HG03442 (cell line): Measurements from ENCODE around the gene MIP.
"Not testable (repeated sequence)": the region's sequence is repeated elsewhere in the genome, so short reads cannot be mapped to it uniquely, and the experiment has no call there.

ENCODE experiments used
- ATAC-seq: cut with Tn5 transposase; IDR thresholded peaks from one replicate; pipeline ENCODE4 v1.9.1; 2021; ENCODE audit warnings: mild to moderate bottlenecking, moderate library complexity; ENCODE audit not compliant: unreplicated experiment

The MIP gene

DNA sequence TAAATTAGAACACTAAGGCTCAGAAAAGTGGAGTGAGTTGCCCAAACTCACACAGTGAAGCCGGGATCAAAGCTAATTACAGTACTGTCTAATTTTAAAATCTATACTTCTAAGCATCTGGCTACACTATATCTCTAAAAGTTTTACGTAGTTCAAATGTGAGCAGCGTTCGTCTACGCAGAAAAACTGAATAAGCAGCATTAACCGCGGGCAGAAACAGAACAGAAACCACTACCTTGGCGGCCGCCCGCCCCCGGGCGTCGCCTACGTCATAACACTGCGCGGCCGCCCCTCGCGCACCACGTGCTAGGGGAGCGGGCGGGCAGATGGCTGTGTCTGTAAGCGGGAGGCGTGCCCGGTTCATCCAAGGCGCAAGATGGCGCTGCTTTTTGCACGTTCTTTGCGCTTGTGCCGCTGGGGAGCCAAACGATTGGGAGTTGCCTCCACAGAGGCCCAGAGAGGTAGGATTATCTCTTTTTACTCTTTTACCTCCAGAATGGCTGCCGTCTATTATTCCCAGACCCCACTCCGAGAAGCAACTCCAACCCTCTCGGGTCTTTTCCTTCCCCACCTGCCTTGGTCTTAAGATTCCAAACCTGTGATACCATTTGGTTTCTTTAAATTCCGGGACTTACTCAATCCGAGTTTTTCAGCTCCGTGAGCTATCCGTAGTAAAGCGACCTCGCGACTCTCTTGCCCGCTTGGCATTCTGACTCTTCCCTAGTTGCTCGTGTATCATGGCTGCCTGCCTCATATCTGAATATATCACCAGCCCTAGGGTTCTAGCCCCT lies 14.0 kb upstream of the MIP start, which contains the start of gene SPRYD4:
Gene SPRYD4 (plus strand): TSS at position 363 of the 791 bp plus-strand sequence. CDS start 14 bp downstream, at position 377.
- ATAC-seq: peak; percentile 85

DNA sequence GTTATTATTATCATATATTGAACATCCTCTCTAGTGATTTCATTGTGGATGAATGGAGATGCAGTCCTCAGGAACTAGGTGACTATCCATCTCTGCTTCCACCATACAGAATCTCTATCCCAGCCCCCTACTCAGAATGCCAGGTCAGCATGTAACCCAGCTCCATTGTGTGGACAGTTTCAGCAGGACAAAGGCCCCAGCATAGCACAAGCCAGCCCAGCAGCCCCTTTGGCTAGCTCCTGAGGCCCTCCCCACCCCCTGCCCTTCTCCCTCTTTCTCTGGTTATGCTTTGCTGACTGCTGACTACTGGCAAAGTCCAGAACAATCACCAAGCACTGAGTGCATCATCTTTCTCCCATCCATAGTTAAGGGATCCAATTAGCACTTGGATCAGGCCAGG lies 8.1 kb upstream of the MIP start:
- no peak for ATAC-seq

DNA sequence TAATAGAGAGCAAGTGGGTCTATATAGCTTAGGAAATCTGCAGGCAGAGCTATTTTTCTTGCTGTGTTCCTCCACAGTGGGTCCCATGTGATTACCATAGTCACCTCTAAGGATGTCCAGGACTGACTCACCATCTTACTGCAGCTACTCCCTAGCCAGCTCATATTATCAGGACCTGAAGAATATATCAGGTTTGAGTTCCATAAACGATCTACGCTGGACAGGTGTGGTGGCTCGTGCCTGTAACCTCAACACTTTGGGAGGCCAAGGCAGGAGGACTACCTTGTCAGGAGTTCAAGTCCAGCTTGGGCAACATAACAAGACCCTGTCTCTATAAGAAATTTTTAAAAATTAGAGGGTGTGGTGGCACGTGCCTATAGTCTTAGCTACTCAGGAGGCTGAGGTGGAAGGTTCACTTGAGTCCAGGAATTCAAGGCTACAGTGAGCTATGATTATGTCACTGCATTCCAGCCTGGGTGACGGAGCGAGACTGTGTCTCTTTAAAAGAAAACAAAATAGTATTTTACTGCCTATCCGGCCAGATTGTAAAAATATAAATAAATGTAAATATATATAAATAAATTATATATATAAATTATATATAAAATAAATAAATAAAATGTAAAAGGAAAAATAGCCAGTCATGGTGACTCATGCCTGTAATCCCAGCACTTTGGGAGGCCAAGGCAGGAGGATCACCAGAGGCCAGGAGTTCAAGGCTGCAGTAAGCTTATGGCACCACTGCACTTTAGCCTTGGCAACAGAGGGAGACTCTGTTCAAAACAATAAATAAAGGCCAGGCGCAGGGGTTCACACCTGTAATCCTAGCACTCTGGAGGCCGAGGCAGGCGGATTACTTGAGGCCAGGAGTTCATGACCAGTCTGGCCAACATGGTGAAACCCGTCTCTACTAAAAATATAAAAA lies 7.0 kb upstream of the MIP start:
- no peak for ATAC-seq

DNA sequence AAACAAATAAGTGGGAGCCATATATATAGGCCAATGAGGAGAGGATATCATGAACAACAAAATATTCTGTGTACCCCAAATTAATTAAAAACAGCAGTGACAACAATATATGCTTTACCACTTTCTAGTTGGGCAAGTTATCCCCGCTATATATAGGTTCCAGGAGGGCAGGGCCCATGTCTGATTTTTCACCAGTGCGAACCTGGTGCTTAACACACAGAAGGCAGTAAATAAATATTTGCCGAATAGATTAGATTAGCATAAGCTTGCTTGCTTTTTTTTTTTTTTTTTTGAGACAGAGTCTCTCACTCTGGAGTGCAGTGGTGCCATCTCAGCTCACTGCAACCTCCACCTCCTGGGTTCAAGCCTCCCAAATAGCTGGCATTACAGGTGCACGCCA lies 3.4 kb upstream of the MIP start:
- no peak for ATAC-seq

DNA sequence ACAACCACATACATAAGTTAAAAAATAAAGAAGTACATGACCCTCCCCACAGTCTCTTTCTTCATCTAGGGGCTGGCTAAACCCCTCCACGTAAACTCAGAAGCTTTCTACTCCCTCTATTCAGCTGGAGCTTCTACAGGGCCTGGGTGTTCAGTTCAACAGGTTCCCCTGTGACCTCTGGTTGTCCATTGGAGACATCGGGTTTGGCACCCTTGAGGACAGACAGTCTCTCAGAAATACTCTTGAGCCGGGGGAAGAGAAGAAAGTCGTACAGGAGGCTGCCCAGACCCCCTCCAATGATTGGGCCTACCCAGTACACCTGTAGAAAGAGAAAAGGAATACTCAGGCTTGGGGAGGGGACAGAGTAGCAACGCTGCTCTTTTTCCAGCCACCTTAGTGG lies 3.3 kb downstream of the MIP start:
- no peak for ATAC-seq

DNA sequence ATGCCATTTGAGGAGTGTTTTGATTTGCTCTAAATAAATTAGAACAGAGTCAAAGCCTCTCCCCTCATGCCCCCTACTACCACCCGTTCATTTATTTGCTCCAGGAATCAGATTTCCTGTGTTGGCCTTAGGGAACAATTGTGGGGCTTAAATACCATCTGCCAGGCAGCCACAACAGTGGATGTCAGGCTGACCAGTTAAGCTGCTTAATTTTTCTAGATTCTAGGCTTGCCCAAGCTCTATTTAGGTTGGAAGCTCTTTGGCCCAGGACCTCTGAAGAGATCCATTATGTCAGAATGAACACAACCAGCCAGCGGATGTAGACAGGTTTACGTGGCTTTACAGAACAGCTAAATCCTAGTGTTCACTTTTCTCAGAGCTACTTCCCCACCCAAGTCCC lies 4.2 kb downstream of the MIP start:
- ATAC-seq: no peak

DNA sequence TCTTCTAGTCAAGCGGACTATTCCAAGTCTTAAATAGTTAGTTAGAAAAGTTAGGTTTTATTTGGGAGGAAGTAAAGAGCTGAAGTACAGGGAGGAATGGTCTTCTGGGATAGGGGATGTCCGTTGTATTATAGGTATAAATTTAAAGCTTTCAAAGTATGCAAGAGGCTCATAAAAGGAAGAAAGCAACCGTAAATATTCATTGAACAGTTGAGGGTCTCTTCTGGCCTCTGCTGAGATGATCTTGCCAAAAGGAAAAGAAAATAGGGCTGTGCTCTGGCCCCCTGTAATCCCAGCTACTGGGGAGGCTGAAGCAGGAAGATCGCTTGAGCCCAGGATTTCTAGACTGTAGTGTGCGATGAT lies 4.9 kb downstream of the MIP start:
- no peak for ATAC-seq

DNA sequence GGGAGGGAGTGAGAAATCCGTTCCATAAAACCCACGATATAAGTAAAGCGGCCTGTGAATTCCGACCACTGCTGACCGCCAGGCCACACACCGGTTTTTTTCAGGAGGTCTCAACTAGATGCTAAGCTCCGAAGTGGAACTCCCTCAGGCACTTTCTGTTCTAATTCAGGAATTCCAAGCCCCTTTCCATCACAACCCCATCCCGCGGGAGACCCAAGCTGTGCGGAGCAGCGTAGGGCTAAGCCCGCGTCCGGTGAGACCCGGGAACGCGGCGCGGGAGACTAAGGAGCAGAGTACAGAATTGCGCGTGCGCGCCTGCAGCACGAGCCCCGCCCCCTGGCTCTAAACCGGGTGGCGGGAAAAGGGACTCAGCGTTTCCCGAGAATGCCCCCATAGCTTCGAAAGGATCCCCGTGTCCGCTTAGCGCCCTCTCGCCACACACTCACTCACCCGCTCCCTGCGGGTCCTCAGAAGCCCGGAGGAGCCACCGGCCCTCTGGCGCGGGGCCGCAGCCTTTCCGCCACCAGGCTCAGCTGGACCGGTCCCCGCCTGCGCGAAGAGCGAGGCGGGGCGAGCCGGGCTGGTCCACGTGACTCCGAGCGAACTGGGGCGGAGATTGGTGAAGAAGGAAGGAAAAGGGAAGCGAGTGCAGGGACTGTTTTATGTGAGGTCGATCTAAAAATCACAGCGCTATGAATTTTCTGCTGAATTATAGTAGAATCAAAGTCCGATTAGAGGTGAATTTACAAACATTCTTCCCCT lies 5.4 kb downstream of the MIP start, which contains the start of gene TIMELESS:
Gene TIMELESS (minus strand): TSS at position 567 of the 762 bp plus-strand sequence. CDS start 15,256 bp downstream, outside the sequence.
- ATAC-seq: peak; percentile 89

DNA sequence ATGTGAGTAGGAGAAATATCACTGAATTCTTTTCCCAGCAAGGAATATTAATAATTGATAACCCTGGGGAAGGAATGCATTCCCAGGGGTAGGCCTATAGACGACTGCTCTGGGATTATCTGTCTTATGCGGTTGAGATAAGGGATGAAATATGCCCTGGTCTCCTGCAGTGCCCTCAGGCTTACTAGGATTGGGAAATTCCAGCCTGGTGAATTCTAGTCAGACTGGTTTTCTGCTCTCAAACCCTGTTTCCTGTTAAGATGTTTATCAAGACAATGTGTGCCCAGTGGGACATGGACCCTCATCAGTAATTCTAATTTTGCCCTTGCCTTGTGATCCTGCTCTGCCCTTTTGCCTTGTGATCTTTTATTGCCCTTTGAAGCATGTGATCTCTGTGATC lies 11.2 kb downstream of the MIP start:
- ATAC-seq: not testable (repeated sequence)

DNA sequence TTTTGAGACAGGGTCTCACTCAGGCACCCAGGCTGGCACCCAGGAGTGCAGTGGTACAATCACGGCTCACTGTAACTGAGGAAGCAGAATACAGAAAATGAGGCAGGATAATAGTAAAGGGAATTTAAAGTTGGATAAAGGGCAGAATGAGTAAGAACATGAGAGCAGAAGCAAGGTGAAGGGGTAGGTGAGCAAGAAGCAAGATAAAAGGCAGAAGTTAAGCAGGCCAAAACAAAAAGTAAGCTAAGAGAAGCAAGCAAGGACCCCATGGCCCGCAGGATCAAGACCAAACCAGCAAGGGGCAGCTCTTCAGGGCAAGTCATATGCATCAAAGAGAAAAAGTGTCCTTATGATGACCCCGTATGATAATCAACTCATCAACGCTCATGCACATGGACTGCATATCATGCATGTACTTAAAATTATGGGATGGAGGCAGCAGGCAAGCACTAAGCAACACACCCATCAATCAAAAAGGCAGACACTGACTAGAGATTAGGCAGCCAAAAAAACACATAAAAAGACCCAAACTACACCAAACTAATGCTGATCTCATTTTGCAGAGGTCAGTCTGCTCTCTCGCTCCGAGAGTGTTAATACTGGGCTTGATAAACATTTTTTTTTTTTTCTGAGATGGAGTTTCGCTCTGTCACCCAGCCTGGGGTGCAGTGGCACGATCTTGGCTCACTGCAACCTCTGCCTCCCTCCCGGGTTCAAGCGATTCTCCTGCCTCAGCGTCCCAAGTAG lies 16.9 kb downstream of the MIP start:
- ATAC-seq: no peak

DNA sequence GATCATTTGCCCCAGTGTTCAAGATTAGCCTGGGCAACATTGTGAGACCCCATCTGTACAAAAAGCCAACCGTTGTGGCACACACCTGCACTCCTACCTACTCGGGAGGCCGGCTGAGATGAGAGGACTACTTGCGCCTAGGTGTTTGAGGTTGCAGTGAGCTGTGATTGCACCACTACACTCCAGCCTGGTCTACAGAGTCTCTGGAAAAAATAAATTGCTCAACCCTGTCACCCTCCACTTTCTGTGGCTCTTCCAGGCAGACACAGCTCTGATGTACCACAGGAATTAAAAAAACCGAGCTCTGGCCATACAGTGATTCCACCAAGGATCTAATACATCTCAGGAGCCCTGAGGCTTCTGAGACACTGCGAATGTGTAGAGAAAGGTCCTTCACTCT lies 19.6 kb downstream of the MIP start:
- no peak for ATAC-seq

DNA sequence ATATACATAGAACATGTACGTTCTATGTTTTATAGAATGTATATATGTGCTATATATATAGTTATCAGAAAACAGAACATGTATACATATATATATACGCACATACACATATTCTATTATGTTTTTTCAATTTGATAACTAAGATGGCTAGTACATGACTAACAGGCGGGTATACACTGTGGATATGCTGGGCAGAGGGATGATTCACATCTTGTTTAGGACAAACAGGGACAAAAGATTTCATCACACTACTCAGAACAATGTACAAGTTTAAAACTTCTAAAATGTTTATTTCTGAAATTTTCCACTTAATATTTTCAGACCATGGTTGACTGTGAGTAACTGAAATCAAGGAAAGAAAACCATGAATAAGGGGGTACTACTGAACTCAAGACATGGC lies 22.6 kb downstream of the MIP start:
- no peak for ATAC-seq

DNA sequence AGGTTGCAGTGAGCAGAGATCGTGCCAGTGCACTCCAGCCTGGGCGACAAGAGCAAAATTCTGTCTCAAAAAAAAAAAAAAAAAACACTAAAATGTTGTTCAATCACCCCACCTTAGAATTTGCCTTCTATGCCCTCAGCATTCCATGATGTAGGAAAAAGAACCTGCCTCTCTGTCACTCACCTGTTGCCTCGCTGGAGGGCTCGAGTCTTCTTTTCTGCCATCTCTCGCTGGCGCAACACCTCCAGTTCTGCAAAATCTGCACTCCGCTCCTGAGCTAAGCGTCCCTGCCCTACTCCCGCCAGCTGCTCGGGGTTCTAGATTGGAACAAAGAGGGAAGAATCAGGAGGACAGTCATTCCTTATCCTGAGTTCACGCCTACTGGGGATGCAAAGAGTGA lies 23.2 kb downstream of the MIP start:
- no peak for ATAC-seq

DNA sequence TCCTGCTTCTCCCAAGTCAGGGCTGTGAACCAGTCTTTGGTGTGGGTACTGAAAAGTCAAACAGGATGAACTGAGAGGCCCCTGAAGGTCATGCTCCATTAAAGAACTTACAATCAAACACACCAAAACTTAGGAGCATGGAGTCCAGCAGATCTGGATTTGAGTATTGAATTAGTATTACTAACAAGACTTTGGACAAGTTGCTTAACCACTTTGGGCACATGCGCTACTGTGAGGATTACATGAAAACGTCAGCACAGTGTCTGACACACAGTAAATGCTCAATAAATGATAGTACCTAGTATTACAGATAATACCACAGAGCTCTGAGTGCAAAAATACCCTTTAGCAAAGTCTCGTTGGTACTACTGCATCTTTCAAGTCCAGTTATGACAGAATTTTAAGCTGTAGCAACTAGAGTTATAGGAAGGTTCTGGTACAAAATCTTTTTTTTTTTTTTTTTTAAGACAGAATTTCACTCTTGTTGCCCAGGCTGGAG lies 28.5 kb downstream of the MIP start:
- no peak for ATAC-seq

DNA sequence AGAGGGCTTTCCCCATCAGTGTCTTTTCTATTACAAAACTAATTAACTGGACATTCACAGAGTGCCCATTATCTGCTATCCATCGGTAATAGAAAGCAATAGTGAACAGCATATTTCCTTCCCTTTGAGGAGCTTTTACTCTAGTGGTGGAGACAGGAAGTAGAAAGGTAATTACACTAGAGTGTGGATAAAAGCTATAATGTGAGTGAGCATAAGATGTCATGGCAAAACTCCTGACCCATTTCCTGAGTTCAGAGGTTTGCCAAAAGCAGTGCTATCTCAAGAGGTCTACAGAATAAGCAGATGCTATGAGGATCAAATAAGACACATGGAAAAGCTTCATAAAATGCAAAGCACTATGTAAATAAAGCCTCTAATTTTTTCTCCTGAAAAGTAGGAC lies 29.3 kb downstream of the MIP start:
- ATAC-seq: no peak

DNA sequence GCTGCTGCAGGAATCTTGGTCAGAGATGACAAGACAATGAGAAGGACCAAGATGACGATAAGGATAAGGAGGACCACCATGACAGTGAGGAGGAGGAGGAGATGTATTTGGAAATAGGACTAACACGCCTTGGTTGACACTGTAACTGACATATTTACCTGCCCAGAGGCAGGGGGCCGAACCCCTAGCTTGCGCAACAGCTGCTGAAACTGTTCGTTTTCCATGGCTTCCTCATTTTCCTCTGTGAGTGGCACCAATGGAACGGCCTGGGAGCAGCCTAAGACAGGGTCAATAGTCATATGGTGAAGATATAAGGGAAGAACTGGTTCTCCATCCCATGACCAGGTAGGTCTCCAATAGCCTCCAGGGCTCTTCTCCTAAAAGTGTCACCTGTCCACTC lies 34.0 kb downstream of the MIP start:
- ATAC-seq: no peak

DNA sequence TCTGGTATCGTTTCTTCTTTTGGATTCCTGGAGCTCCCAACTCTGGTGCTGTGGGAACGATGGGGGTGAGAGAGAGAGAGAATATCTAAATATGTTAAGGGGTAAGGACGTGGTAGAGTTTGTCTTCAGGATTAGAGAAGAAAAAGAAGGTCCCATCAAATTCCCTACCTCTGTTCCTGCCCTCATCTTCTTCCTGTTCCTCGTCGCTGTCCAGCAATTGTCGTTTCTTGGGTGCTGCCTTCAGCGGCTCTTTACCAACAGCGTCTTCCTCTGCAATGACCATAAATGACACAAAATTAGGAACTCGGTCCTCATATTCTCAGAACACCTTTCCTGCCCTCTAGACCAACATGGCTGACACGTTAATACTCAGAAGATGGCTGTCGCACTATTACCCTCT lies 36.7 kb downstream of the MIP start:
- no peak for ATAC-seq

DNA sequence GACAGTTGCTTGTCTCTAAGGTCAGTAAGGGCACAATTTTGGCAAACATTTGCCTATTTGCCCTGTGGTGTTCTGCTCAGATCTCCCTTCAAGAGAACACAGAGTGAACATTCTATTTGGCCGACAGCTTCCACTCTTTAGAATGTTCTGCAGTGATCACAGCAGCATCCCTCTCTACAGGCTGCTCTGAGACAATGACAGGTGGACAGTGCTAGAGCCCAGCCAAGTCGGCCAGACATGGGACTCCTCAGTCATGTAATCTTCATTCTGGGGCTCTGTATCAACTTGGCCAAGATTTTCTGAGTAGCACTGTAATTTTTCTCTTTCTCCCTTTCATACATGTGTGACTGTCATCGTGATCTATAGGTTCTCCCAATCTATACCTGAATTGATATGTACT lies 40.1 kb downstream of the MIP start:
- no peak for ATAC-seq

DNA sequence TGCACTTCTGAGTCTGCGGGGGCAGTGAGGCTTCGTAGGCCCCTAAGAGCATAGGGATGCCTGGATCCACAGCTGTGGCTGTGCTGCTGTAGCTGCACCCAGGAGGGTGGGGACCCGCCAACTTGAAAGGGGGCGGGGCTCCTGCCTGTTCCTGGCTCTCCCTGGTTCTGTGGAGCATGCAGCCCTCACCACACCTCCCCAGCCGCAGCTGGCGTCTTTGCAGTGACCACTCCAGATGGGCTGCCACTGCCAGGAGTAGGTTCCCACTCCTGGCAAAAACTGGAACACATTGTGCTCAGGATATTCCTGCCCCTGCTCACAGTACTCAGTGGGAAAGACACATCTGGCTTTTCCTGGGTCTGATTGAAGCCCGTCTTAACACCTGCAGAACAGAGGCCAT lies 41.1 kb downstream of the MIP start:
- no peak for ATAC-seq
